Smooth muscle cell (in vitro differentiated cells): Measurements from ENCODE around the gene AOPEP. TPM values are rescaled to one million over a fixed set of nuclear protein-coding genes. Genes with fewer than 3 reads are reported as not detected.

Source experiments
- DNase-seq: peaks from one replicate; lab custom pipeline; 2025; ENCODE audit not compliant: unreplicated experiment; lab: John Stamatoyannopoulos, UW
- H2AFZ ChIP-seq: fragments of 200-600 bp; sonication (generic); 2 replicates; pipeline ENCODE4 v1.6.0; 2016; ENCODE audit warnings: antibody characterized with exemption, low read depth, mild to moderate bottlenecking
- H3F3A ChIP-seq: fragments of 200-600 bp; sonication (generic); 2 replicates; pipeline ENCODE4 v1.6.0; 2017; ENCODE audit warnings: antibody characterized with exemption, low read depth
- H3K27ac ChIP-seq: fragments of 200-600 bp; sonication (generic); 2 replicates; pipeline ENCODE4 v1.5.1; 2016; ENCODE audit warnings: low read depth, mild to moderate bottlenecking
- H3K27me3 ChIP-seq: fragments of 200-600 bp; sonication (generic); 2 replicates; pipeline ENCODE4 v1.6.1; 2016; ENCODE audit warnings: low read depth, mild to moderate bottlenecking
- H3K36me3 ChIP-seq: fragments of 200-600 bp; sonication (generic); 2 replicates; pipeline ENCODE4 v1.5.1; 2016; ENCODE audit warnings: low read depth
- H3K4me1 ChIP-seq: fragments of 200-600 bp; sonication (generic); 2 replicates; pipeline ENCODE4 v1.5.1; 2016; ENCODE audit warnings: low read depth
- H3K4me2 ChIP-seq: fragments of 200-600 bp; sonication (generic); 2 replicates; pipeline ENCODE4 v1.6.0; 2016; ENCODE audit warnings: mild to moderate bottlenecking
- H3K4me3 ChIP-seq: fragments of 200-600 bp; sonication (generic); 2 replicates; pipeline ENCODE4 v1.5.1; 2016; ENCODE audit warnings: mild to moderate bottlenecking
- H3K79me2 ChIP-seq: fragments of 200-600 bp; sonication (generic); 2 replicates; pipeline ENCODE4 v1.6.0; 2016; ENCODE audit warnings: low read depth, mild to moderate bottlenecking
- H3K9ac ChIP-seq: fragments of 200-600 bp; sonication (generic); 2 replicates; pipeline ENCODE4 v1.6.0; 2016; ENCODE audit warnings: low read depth
- H3K9me3 ChIP-seq: fragments of 200-600 bp; sonication (generic); replicated peaks from 2 replicates; pipeline ENCODE4 v1.5.1; 2016; ENCODE audit warnings: low read depth
- H4K20me1 ChIP-seq: fragments of 200-600 bp; sonication (generic); 2 replicates; pipeline ENCODE4 v1.6.0; 2016; ENCODE audit warnings: low read depth
- whole genome bisulfite sequencing: methylation state at CpG from one replicate; pipeline ENCODE4 v1.1.7; 2016; ENCODE audit warnings: low lambda C conversion rate; 5-methylcytosine and 5-hydroxymethylcytosine counted together
- polyA plus RNA-seq: library from polyadenylated mRNA; unstranded; fragments of >200 nt; fragmentation: Nextera tagmentation; extraction: Ambion mirVana; gene quantifications from 2 replicates; pipeline ENCODE4 v1.2.1, GENCODE V29; 2016
- total RNA-seq: library from RNA; depleted of rRNA; stranded (reverse); fragments of >200 nt; gene quantifications from 2 replicates; pipeline ENCODE4 v1.2.3, GENCODE V29; 2014
- TF ChIP-seq, protein P1 (sequence below): fragments of 200-600 bp; sonication (generic); IDR thresholded peaks from 2 replicates; pipeline ENCODE4 v1.5.1; 2017; ENCODE audit warnings: borderline replicate concordance, mild to moderate bottlenecking, antibody characterized with exemption; ENCODE audit not compliant: insufficient read depth, poor library complexity, severe bottlenecking

AOPEP gene
- total and polyA plus RNA-seq, 2 experiments from 2014 or later, result 52.7 to 94.9 TPM

DNA sequence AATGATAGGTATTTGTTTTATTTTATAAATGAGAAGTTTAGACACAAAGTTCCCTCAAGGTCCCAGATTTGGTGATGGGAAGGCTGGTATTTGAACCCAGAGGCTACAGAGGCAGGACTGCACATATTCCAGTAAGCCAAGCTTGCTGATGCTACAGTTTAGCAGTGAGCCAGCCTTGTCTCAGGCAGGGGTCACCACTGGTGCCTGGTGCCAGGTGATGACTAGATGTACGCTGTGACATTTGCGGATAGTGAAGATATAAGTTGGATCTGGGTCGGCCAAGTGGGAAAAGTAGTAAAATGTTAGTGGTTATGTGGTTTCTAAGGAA, 143.9 kb downstream of the AOPEP start:
- Histone ChIP-seq H3K36me3 (no peaks in the 10 kb centered on the region), H4K20me1 (no peaks in the 10 kb centered on the region), H3K9ac (peak overlapping the region; percentile 18), H3K9me3 (no peaks in the 10 kb centered on the region), H3K27me3 (no peaks in the 10 kb centered on the region), H3F3A (peaks cover 67% of the 10 kb centered on the region), H3K4me3 (no peak overlapping the region), H3K79me2 (peaks cover under 1% of the 10 kb centered on the region), H3K27ac (peak overlapping the region; percentile 99), H2AFZ (no peak overlapping the region), H3K4me2 (peak overlapping the region; percentile 42), H3K4me1 (peaks cover 66% of the 10 kb centered on the region)
- DNase-seq, result no peak
- WGBS, result 22% methylated on average over 3 of the region's 3 CpGs
- TF ChIP-seq, protein P1, sequence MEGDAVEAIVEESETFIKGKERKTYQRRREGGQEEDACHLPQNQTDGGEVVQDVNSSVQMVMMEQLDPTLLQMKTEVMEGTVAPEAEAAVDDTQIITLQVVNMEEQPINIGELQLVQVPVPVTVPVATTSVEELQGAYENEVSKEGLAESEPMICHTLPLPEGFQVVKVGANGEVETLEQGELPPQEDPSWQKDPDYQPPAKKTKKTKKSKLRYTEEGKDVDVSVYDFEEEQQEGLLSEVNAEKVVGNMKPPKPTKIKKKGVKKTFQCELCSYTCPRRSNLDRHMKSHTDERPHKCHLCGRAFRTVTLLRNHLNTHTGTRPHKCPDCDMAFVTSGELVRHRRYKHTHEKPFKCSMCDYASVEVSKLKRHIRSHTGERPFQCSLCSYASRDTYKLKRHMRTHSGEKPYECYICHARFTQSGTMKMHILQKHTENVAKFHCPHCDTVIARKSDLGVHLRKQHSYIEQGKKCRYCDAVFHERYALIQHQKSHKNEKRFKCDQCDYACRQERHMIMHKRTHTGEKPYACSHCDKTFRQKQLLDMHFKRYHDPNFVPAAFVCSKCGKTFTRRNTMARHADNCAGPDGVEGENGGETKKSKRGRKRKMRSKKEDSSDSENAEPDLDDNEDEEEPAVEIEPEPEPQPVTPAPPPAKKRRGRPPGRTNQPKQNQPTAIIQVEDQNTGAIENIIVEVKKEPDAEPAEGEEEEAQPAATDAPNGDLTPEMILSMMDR, result no peak

DNA sequence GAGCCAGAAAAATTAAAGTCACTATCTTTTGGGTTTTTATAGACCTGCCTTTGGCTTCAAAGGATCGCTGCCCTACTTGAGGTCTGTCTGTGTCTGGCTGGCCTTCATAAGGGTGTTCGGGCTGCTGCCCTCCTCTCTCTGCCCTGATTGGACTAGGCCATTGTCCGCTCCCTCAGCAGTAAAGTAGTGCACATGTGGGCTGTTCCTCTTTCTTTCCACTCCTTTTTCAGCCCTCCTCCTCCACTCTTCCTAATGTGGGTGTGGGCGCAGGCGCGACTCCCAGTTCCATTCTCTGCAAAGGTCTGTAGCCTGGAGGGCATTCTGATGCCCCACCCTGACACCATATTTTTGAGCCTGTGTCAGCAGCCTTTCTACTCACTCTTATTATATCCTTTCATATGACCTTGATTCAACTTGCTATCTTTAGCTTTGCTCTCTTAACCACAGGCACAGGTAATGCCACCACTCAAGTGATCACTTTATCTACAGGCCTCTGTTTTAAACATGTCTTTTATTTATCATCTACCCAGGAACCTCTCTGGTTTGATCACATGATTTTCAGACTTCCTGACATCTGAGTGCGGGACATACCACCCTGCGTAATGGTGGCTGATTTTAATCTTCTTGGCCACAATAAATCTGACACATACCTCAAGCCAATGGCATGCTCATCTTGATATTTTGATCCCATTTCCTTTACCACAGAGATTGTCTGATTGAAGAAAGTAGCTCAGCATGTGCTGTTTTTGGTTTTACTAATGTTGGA, 144.5 kb downstream of the AOPEP start:
- peak overlapping the region; percentile 99 for H3K27ac ChIP-seq
- no peaks in the 10 kb centered on the region for H4K20me1 ChIP-seq
- 35% methylated on average over 8 of the region's 8 CpGs for WGBS
- DNase-seq, result no peak
- no peak overlapping the region for H3K4me3 ChIP-seq
- H3K27me3 ChIP-seq, result no peaks in the 10 kb centered on the region
- H3K4me1 ChIP-seq, result peaks cover 60% of the 10 kb centered on the region
- no peaks in the 10 kb centered on the region for H3K36me3 ChIP-seq
- H3K4me2 ChIP-seq, result peak overlapping the region; percentile 42
- H3K9ac ChIP-seq, result peak overlapping the region; percentile 38
- no peaks in the 10 kb centered on the region for H3K9me3 ChIP-seq
- H3F3A ChIP-seq, result peaks cover 72% of the 10 kb centered on the region
- TF ChIP-seq, protein P1, result no peak
- H3K79me2 ChIP-seq, result no peaks in the 10 kb centered on the region
- H2AFZ ChIP-seq, result no peak overlapping the region

DNA sequence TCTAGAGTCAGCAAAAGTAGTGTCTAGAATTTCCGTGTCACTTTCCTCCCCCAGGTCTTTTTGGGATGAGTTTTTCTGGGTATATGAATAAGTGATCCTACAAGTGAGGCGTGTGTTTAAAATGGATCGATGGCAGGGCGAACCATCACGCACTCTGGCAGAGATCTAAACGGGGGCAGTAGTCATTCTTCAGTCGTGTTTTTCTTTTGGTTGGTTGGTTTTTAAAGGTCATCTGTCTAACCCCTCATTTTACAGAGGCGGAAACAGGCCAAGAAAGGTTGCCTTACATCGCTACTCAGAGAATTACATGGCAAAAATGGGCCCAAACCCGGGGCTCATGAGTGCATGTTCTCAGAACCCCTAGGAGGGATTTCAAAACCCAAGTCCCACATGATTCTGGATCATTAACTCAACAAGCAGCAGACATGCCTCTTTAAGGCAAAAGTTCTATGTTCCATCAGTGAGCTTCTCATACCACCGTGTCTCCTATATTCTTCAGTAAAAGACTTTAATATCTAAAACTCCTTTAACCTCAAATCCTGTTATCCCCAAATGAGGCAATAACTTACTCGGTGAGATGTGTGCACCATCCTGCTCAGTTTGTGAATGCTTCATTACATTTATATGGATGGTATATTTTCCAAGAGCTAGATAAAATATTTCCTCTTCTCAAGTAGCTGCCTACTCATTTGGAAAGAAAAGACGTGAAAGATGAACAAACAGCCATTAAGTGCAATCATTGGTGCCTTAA, 145.8 kb downstream of the AOPEP start:
- H3K27me3 ChIP-seq, result no peaks in the 10 kb centered on the region
- peaks cover 72% of the 10 kb centered on the region for H3F3A ChIP-seq
- TF ChIP-seq, protein P1, result no peak
- peak overlapping the region; percentile 80 for H3K4me2 ChIP-seq
- 81% methylated on average over 13 of the region's 13 CpGs for WGBS
- H3K9ac ChIP-seq, result peak overlapping the region; percentile 38
- H3K36me3 ChIP-seq, result no peaks in the 10 kb centered on the region
- H3K4me1 ChIP-seq, result peaks cover 47% of the 10 kb centered on the region
- H3K27ac ChIP-seq, result peak overlapping the region; percentile 99
- H3K4me3 ChIP-seq, result no peak overlapping the region
- no peak for DNase-seq
- H3K9me3 ChIP-seq, result no peaks in the 10 kb centered on the region
- H3K79me2 ChIP-seq, result peaks cover 3% of the 10 kb centered on the region
- H2AFZ ChIP-seq, result no peak overlapping the region
- H4K20me1 ChIP-seq, result no peaks in the 10 kb centered on the region
